ENCODE data around the gene ALOX5.
"Not testable (repeated sequence)": the region's sequence is repeated elsewhere in the genome, so short reads cannot be mapped to it uniquely, and the experiment has no call there.

Gene ALOX5

GRCh38 chr10:45375101-45375500, 1.1 kb downstream of the ALOX5 start:
- no peak for DNase-seq

GRCh38 chr10:45375716-45376231, 1.8 kb downstream of the ALOX5 start:
- DNase-seq: peak; percentile 91

- DNase-seq: peak; percentile 94
Observed at GRCh38 chr10:45376371-45376801, 2.4 kb downstream of the ALOX5 start.

GRCh38 chr10:45377321-45377720, 3.3 kb downstream of the ALOX5 start:
- DNase-seq: no peak

- DNase-seq: no peak
Observed at GRCh38 chr10:45377858-45378257, 3.8 kb downstream of the ALOX5 start.

GRCh38 chr10:45378914-45379726, 5.1 kb downstream of the ALOX5 start:
- DNase-seq: no peak

GRCh38 chr10:45379891-45380540, 6.0 kb downstream of the ALOX5 start:
- DNase-seq: peak; percentile 85

- DNase-seq: no peak
Observed at GRCh38 chr10:45380903-45381620, 7.0 kb downstream of the ALOX5 start.

GRCh38 chr10:45382591-45382990, 8.6 kb downstream of the ALOX5 start:
- DNase-seq: no peak

GRCh38 chr10:45383682-45384330, 9.8 kb downstream of the ALOX5 start:
- DNase-seq: peak; percentile 45

GRCh38 chr10:45386657-45387056, 12.6 kb downstream of the ALOX5 start:
- no peak for DNase-seq

GRCh38 chr10:45387096-45387893, 13.3 kb downstream of the ALOX5 start:
- no peak for DNase-seq

- DNase-seq: not testable (repeated sequence)
Observed at GRCh38 chr10:45389671-45390070, 15.7 kb downstream of the ALOX5 start.

- DNase-seq: not testable (repeated sequence)
Observed at GRCh38 chr10:45391636-45392035, 17.6 kb downstream of the ALOX5 start.

- no peak for DNase-seq
Observed at GRCh38 chr10:45395554-45395953, 21.5 kb downstream of the ALOX5 start.

- no peak for DNase-seq
Observed at GRCh38 chr10:45398595-45398994, 24.6 kb downstream of the ALOX5 start.

- DNase-seq: peak; percentile 16
Observed at GRCh38 chr10:45399113-45399512, 25.1 kb downstream of the ALOX5 start.

GRCh38 chr10:45403151-45403550, 29.1 kb downstream of the ALOX5 start:
- DNase-seq: no peak

- DNase-seq: peak; percentile 83
Observed at GRCh38 chr10:45404087-45404769, 30.2 kb downstream of the ALOX5 start.

- DNase-seq: no peak
Observed at GRCh38 chr10:45404770-45405120, 30.7 kb downstream of the ALOX5 start.

- DNase-seq: peak; percentile 50
Observed at GRCh38 chr10:45407542-45407941, 33.5 kb downstream of the ALOX5 start.

Measured in OCI-M1 (cell line).